HG03066 (cell line): ENCODE results near the gene CREG2.

Source experiments
- ATAC-seq: cut with Tn5 transposase; IDR thresholded peaks from one replicate; pipeline ENCODE4 v1.9.1; 2021; ENCODE audit warnings: low read depth; ENCODE audit not compliant: unreplicated experiment

The CREG2 gene

GRCh38 chr2:101410114-101410513 is 22.8 kb upstream of the CREG2 start:
- ATAC-seq = no peak

GRCh38 chr2:101409699-101410098 is 22.4 kb upstream of the CREG2 start:
- no peak for ATAC-seq

- no peak for ATAC-seq
Observed at GRCh38 chr2:101408925-101409324, 21.6 kb upstream of the CREG2 start.

- no peak for ATAC-seq
Observed at GRCh38 chr2:101405351-101405899, 18.1 kb upstream of the CREG2 start.

GRCh38 chr2:101403745-101404144 is 16.4 kb upstream of the CREG2 start:
- ATAC-seq = no peak

GRCh38 chr2:101402630-101403029 is 15.3 kb upstream of the CREG2 start:
- no peak for ATAC-seq

- ATAC-seq = no peak
Observed at GRCh38 chr2:101401906-101402305, 14.6 kb upstream of the CREG2 start.

- ATAC-seq = no peak
Observed at GRCh38 chr2:101401326-101401665, 14.0 kb upstream of the CREG2 start.

- no peak for ATAC-seq
Observed at GRCh38 chr2:101400506-101401325, 13.4 kb upstream of the CREG2 start.

GRCh38 chr2:101400048-101400447 is 12.7 kb upstream of the CREG2 start:
- no peak for ATAC-seq

- ATAC-seq = no peak
Observed at GRCh38 chr2:101399021-101399799, 11.9 kb upstream of the CREG2 start.

GRCh38 chr2:101398116-101398821 is 11.0 kb upstream of the CREG2 start:
- ATAC-seq = no peak

- no peak for ATAC-seq
Observed at GRCh38 chr2:101396316-101396717, 9.0 kb upstream of the CREG2 start.

- ATAC-seq = no peak
Observed at GRCh38 chr2:101395545-101396315, 8.4 kb upstream of the CREG2 start.

- ATAC-seq = no peak
Observed at GRCh38 chr2:101388232-101388631, 929 bp upstream of the CREG2 start.

- ATAC-seq = no peak
Observed at GRCh38 chr2:101386599-101387150, 628 bp downstream of the CREG2 start.

- ATAC-seq = no peak
Observed at GRCh38 chr2:101383016-101383541, 4.2 kb downstream of the CREG2 start.

- ATAC-seq = no peak
Observed at GRCh38 chr2:101382442-101382841, 4.9 kb downstream of the CREG2 start.

- ATAC-seq = no peak
Observed at GRCh38 chr2:101380376-101380775, 6.9 kb downstream of the CREG2 start.

- ATAC-seq = no peak
Observed at GRCh38 chr2:101379091-101379490, 8.2 kb downstream of the CREG2 start.
